GM12801 (cell line): ENCODE data around the gene PPP4C.

ENCODE experiments used
- TF ChIP-seq, protein P1 (sequence below): IDR thresholded peaks from one replicate; pipeline ENCODE4 v1.5.1; 2011; ENCODE audit warnings: control low read depth; ENCODE audit not compliant: insufficient read length; ENCODE audit errors: extremely low read depth

Gene PPP4C

GRCh38 chr16:30049871-30050270 is 25.9 kb upstream of the PPP4C start:
- TF ChIP-seq, protein P1, sequence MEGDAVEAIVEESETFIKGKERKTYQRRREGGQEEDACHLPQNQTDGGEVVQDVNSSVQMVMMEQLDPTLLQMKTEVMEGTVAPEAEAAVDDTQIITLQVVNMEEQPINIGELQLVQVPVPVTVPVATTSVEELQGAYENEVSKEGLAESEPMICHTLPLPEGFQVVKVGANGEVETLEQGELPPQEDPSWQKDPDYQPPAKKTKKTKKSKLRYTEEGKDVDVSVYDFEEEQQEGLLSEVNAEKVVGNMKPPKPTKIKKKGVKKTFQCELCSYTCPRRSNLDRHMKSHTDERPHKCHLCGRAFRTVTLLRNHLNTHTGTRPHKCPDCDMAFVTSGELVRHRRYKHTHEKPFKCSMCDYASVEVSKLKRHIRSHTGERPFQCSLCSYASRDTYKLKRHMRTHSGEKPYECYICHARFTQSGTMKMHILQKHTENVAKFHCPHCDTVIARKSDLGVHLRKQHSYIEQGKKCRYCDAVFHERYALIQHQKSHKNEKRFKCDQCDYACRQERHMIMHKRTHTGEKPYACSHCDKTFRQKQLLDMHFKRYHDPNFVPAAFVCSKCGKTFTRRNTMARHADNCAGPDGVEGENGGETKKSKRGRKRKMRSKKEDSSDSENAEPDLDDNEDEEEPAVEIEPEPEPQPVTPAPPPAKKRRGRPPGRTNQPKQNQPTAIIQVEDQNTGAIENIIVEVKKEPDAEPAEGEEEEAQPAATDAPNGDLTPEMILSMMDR = no peak

- TF ChIP-seq, protein P1 = no peak
Observed at GRCh38 chr16:30051518-30051917, 24.3 kb upstream of the PPP4C start.

DNA sequence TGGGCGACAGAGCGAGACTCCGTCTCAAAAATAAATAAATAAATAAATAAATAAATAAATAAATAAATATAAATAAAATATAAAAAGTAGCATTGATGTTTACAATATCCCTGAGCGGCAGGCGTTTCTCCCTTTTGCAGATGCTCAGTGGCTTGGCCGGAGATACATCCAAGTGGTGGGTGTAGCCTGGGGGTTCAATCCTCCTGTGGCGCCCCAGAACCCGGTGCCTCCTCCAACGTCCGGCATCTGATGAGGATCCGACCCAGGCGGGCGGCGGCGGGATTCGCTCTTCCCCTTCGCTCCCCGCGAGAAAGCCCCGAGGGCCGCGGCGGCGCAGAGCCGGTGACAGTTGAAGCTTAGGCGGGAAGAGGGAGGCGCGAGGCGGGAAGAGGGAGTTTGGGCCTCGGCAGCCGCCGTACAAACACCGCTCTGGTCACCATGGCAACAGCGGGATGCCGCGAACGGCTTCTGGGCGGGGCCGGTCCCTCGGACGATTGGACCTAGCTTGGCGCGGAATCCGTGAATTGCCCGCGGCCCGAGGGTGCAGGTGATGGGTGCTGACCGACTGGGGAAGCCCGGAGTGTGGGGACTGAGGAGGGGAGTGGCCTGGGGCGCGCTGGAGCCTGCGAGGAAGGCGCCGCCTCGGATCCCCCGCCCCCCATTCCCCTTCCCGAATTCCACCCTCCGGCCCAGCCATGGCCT is 23.0 kb upstream of the PPP4C start:
- TF ChIP-seq, protein P1 = no peak

DNA sequence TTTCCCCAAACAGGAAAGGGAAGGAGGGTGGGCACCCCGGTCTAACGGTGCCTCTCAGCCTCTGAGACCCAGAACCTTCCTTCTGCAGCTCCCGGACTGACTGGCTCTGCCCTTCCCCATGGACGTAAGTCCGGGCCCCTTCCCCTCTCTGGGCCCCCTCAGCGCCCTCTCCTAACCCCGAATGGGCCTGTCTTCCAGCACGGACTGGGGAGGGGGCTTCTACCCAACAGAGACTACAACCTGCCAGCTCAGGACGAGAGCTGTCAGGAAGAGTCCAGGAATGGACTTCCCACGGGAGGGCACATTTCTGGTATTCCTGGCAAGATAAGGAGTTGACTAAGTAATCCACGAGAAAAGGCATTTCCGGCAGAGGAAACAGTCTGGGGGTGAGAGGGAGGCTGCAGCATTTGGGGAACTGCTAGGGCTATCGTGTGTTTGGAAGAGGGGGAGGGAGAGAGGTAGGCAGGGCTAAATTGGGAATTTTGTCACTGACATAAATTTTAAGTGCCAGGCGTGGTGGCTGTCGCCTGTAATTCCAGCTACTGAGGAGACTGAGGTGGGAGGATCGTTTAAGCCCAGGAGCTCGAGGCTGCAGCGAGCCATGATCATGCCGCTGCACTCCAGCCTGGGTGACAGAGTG is 22.3 kb upstream of the PPP4C start:
- TF ChIP-seq, protein P1 = no peak

- TF ChIP-seq, protein P1 = no peak
Observed at GRCh38 chr16:30054451-30054850, 21.3 kb upstream of the PPP4C start.

DNA sequence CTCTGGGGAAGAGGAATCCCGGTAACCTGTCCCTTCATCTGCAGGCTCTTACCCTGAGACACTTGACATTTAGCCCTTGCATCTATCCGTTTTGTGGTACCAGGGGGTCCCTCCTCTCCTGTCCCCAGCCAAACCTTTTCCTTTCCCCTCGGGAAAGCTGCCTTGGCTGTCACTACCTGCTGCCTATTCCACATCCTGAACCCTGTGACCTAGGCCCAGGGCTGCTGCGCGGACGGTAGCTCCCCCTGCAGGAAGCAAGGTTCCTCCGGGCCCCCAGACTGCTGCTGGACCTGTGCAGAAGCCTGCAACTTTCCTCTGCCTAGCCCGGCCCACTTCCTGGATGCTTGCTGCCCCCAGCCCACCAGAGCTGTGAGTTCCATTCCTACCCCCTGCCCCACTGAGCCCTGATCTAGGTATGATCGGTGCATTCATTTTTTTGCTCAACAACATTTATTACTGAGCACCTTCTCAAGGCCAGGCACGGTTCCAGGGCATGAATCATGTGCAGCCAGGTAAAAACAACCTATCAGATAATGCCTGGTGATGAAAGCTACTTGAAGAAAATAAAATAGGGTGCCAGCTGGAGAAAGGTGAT is 20.7 kb upstream of the PPP4C start:
- TF ChIP-seq, protein P1 = no peak

DNA sequence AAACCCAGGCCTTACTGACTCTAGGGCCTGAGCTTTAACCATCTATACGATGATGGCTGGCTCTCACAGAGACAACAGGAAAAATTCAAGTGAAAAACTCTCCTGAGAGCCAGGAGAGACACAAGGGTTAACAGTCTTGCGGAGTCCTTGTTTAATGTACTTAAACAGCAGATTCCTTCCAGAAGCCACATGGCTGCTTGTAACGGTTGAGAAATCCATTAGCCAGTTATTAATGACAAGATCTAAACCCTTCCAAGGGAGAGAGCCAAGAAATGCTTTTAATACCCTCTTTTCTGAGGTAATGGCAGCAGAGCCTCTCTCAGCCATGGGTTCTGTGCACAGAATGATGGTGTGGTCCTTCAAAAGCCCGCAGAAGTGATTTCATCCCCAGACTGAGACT is 15.4 kb upstream of the PPP4C start:
- TF ChIP-seq, protein P1 = no peak
